ENCODE measurements around the gene MEIS3. TPM values are rescaled to one million over a fixed set of nuclear protein-coding genes. Genes with fewer than 3 reads are reported as not detected.

The MEIS3 gene
- total and polyA plus RNA-seq, 2 donors (not counting 1 experiment from before 2014, with no cell fraction given): 30.5 to 57.8 TPM

DNA sequence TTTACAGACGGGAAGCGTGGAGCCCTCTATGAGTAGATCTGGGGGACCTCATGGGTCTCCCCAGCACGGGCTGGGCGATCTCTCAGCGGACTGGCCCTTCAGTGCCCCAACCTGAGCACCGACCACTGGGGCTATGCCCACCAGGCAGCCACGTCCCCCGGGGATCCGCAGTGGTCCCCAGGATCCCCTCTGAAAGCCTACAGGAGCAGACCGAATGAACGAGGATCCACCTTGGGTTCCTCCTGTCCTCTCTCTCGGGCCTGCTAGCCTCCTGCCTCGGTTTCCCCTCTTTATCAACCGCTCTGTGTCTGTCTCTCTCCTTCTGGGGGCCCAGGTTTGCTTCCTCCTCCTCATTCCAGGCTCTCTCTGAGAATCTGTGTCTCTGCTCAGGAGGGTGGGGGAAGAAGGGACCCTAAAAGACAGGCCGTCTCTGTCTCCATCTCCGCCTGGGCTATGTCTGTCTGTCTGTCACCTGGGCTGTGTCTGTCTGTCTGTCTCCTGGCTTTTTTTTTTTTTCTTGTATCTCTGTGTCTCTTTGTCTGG lies 2.0 kb upstream of the MEIS3 start:
- H4K20me1 ChIP-seq (ENCODE audit: control insufficient read depth, extremely low read depth, insufficient read depth, low read length): no peaks in the 10 kb centered on the region
- no peak overlapping the region for H3K27ac ChIP-seq (ENCODE audit: insufficient read depth, low read length)
- no peak overlapping the region for H3K9ac ChIP-seq (ENCODE audit: insufficient read depth, low read length)
- no peaks in the 10 kb centered on the region for H3K36me3 ChIP-seq (ENCODE audit: control insufficient read depth, insufficient read depth, low read length)
- TF ChIP-seq, protein P1, sequence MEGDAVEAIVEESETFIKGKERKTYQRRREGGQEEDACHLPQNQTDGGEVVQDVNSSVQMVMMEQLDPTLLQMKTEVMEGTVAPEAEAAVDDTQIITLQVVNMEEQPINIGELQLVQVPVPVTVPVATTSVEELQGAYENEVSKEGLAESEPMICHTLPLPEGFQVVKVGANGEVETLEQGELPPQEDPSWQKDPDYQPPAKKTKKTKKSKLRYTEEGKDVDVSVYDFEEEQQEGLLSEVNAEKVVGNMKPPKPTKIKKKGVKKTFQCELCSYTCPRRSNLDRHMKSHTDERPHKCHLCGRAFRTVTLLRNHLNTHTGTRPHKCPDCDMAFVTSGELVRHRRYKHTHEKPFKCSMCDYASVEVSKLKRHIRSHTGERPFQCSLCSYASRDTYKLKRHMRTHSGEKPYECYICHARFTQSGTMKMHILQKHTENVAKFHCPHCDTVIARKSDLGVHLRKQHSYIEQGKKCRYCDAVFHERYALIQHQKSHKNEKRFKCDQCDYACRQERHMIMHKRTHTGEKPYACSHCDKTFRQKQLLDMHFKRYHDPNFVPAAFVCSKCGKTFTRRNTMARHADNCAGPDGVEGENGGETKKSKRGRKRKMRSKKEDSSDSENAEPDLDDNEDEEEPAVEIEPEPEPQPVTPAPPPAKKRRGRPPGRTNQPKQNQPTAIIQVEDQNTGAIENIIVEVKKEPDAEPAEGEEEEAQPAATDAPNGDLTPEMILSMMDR (conservative IDR thresholded peaks at IDR 0.05 in 1 of 2, IDR thresholded peaks at IDR 0.05 in 1 of 2; ENCODE audit: low read depth in 1 of 2, low read length in 2 of 2): no peak
- peak; percentile 88 for TF ChIP-seq EZH2 (IDR thresholded peaks at IDR 0.05; ENCODE audit: low read length, missing control alignments)
- no peaks in the 10 kb centered on the region for H3K9me3 ChIP-seq (ENCODE audit: control insufficient read depth, insufficient read depth, low read depth, low read length)
- H3K79me2 ChIP-seq (ENCODE audit: control insufficient read depth, insufficient read depth, low read length): no peaks in the 10 kb centered on the region
- H3K4me3 ChIP-seq (replicated peaks in 1 of 4; ENCODE audit: control extremely low read depth in 1 of 4, insufficient read depth in 1 of 4, low read depth in 3 of 4, low read length in 4 of 4): no peak overlapping the region
- no peak overlapping the region for H2AFZ ChIP-seq (ENCODE audit: low read length)
- DNase-seq (ENCODE audit: low read depth in 2 of 2): no peak
- H3K4me2 ChIP-seq (ENCODE audit: extremely low read depth, insufficient read depth, low read length): no peak overlapping the region
- H3K27me3 ChIP-seq (ENCODE audit: control insufficient read depth, insufficient read depth, low read length): peaks cover 50% of the 10 kb centered on the region
- peaks cover 5% of the 10 kb centered on the region for H3K4me1 ChIP-seq (ENCODE audit: control insufficient read depth, extremely low read depth, insufficient read depth, low read length)

DNA sequence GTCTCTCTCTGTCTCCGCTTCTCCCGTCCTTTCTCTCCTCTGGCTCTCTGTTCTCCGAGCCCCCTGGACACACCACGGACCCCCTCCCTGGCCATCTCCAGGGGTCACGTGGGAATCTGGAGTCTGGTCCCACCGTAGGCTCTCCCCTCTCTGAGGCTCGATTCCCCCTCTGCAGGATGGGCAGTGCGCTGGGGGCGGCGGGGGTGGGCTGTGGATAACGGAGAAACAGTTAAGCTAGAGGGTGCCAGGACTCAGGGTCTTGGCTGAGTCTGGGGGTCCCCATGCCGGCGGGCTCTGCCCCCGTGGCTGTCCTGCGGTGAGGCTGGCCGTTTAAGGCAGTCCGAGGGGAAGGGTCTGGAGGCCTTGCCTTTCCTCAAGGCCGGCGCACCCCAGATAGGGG lies 462 bp upstream of the MEIS3 start:
- Histone ChIP-seq H3K9me3 (ENCODE audit: control insufficient read depth, insufficient read depth, low read depth, low read length) (no peaks in the 10 kb centered on the region), H2AFZ (ENCODE audit: low read length) (no peak overlapping the region), H3K27ac (ENCODE audit: insufficient read depth, low read length) (no peak overlapping the region), H3K79me2 (ENCODE audit: control insufficient read depth, insufficient read depth, low read length) (no peaks in the 10 kb centered on the region), H3K4me3 (replicated peaks in 1 of 4; ENCODE audit: control extremely low read depth in 1 of 4, insufficient read depth in 1 of 4, low read depth in 3 of 4, low read length in 4 of 4) (no peak overlapping the region), H3K36me3 (ENCODE audit: control insufficient read depth, insufficient read depth, low read length) (no peaks in the 10 kb centered on the region), H3K9ac (ENCODE audit: insufficient read depth, low read length) (no peak overlapping the region), H3K4me2 (ENCODE audit: extremely low read depth, insufficient read depth, low read length) (no peak overlapping the region), H4K20me1 (ENCODE audit: control insufficient read depth, extremely low read depth, insufficient read depth, low read length) (no peaks in the 10 kb centered on the region), H3K4me1 (ENCODE audit: control insufficient read depth, extremely low read depth, insufficient read depth, low read length) (peaks cover 5% of the 10 kb centered on the region), H3K27me3 (ENCODE audit: control insufficient read depth, insufficient read depth, low read length) (peaks cover 50% of the 10 kb centered on the region)
- TF ChIP-seq EZH2 (IDR thresholded peaks at IDR 0.05; ENCODE audit: low read length, missing control alignments): no peak
- TF ChIP-seq, protein P1 (conservative IDR thresholded peaks at IDR 0.05 in 1 of 2, IDR thresholded peaks at IDR 0.05 in 1 of 2; ENCODE audit: low read depth in 1 of 2, low read length in 2 of 2): no peak
- DNase-seq (ENCODE audit: low read depth in 2 of 2): no peak

DNA sequence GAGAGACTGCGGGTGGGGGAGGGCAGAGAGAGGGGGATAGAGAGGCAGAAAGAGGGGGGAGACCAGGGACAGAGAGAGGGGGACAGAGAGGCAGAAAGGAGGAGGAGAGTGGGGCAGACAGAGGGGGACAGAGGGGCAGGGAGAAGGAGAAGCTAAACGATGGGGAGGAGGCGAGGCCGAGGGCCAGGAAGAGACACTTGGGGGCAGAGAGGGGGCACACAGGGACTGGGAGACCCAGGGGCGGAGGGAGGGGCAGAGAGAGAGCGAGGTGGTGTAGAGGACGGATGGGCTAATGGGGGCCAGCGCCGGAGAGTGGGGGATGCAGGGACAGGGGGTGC lies 666 bp downstream of the MEIS3 start:
- TF ChIP-seq EZH2 (IDR thresholded peaks at IDR 0.05; ENCODE audit: low read length, missing control alignments): no peak
- TF ChIP-seq, protein P1 (conservative IDR thresholded peaks at IDR 0.05 in 1 of 2, IDR thresholded peaks at IDR 0.05 in 1 of 2; ENCODE audit: low read depth in 1 of 2, low read length in 2 of 2): no peak
- Histone ChIP-seq H3K36me3 (ENCODE audit: control insufficient read depth, insufficient read depth, low read length) (peaks cover 4% of the 10 kb centered on the region), H3K79me2 (ENCODE audit: control insufficient read depth, insufficient read depth, low read length) (no peaks in the 10 kb centered on the region), H3K4me3 (replicated peaks in 1 of 4; ENCODE audit: control extremely low read depth in 1 of 4, insufficient read depth in 1 of 4, low read depth in 3 of 4, low read length in 4 of 4) (peak overlapping the region; percentile 28 to 75 (median 62)), H3K4me2 (ENCODE audit: extremely low read depth, insufficient read depth, low read length) (peak overlapping the region; percentile 87), H3K9ac (ENCODE audit: insufficient read depth, low read length) (peak overlapping the region; percentile 69), H2AFZ (ENCODE audit: low read length) (no peak overlapping the region), H3K4me1 (ENCODE audit: control insufficient read depth, extremely low read depth, insufficient read depth, low read length) (peaks cover 5% of the 10 kb centered on the region), H3K27ac (ENCODE audit: insufficient read depth, low read length) (no peak overlapping the region), H4K20me1 (ENCODE audit: control insufficient read depth, extremely low read depth, insufficient read depth, low read length) (no peaks in the 10 kb centered on the region), H3K9me3 (ENCODE audit: control insufficient read depth, insufficient read depth, low read depth, low read length) (no peaks in the 10 kb centered on the region), H3K27me3 (ENCODE audit: control insufficient read depth, insufficient read depth, low read length) (peaks cover 46% of the 10 kb centered on the region)
- no peak for DNase-seq (ENCODE audit: low read depth in 2 of 2)
